GM19025 (cell line): Measurements from ENCODE around the gene HS2ST1.

ENCODE experiments used
- ATAC-seq: cut with Tn5 transposase; IDR thresholded peaks from one replicate; pipeline ENCODE4 v1.9.1; 2021; ENCODE audit warnings: mild to moderate bottlenecking, low read depth, moderate library complexity; ENCODE audit not compliant: unreplicated experiment

Gene HS2ST1

DNA sequence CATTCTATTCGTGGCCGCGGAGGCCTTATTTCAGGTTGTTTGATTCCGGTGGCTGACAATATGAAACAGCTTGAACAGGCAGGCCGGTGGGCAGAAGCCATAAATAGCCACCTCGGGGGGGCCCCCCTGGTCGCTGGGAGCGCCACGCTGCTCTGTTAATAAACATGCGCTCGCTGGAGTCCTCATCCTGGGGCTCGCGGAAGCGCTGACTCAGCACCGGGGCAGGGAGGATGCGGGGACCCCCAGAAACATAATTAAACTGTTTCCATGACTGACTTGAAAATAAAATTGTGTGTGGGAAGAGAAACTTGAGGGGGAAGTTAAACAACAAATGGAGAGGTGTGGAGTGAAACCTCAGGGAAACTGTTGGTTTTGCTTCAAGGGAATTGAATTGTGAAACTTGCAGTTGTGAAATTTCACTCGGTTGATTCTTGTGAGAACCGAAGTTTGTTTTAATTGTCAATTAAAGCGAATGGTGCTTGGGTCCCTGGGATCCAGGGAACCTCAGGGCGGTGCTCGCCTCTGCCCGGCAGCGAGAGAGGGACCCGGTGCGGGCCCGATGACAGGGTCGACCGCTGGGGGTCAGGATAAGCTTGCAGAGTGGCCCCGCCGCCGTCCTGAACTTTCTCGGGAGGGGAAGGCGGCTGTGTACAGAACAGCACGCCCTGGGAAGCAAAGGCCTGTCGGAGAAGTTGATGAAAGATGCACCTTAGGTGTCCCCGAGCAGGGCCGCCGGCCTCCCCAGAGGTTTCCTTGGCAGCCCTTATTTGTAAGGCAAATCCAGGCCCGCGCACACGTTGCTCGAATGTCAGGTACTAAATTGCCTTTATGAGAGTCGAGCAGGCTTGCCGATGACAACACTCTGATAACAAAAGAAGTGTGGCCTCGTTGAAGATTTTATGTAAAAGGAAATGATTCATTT is 237.3 kb downstream of the HS2ST1 start:
- ATAC-seq: peak; percentile 69

DNA sequence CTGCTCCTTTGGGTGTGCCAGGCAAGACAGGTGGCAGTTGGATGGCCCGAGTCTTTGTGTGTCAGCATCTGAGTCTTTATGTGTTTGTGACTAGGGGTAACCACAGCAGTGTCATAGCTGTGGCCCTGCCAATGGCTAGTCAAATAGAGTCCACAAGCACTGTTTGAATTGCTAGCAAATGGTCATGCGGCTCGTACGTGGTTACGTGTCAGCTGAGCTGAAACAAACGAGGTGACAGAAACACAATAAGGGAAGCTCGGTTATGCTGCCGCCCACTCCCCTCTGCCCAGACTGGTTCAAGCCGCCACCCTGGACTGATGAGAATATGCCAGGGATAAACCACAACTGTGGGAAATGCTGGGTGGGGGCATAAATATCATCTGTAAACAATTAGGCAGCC is 239.9 kb downstream of the HS2ST1 start:
- ATAC-seq: no peak

DNA sequence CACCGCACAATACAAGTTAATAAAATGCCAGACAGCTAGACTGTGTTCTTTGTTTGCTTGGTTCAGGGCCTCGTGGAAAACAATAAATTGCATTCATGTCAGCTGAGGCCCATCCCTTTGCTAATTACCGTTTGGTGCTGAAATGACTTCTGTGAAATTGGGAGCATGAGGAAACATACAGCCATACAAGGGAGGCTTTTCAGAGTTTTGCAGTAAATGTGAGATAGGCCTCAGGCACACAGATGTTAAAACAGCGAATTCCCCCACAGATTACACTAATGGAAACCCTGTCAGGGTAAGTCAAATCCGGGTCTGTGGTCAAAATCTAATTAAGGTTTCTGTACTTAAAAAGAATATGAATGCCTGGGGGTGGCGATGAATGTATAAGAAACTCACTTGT is 240.7 kb downstream of the HS2ST1 start:
- no peak for ATAC-seq

DNA sequence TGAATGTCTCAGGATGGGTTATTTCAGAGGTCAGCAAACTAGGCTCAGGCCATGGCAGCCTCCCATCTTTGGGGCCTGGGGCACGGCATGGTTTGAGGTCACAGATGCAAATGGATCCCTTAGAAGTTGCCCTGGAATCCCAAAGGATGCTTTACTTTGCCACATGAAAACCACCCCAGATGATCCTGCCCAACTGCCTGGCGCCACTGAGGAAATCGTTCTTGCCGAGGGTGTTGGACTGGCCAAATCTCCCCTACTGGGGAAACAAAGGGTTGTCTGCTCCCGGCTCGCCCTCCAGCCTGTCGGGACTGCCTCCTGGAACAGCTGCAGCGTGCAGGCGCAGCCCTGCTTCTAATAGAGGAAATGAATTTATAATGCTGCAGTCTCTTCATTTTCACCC is 241.2 kb downstream of the HS2ST1 start:
- no peak for ATAC-seq

DNA sequence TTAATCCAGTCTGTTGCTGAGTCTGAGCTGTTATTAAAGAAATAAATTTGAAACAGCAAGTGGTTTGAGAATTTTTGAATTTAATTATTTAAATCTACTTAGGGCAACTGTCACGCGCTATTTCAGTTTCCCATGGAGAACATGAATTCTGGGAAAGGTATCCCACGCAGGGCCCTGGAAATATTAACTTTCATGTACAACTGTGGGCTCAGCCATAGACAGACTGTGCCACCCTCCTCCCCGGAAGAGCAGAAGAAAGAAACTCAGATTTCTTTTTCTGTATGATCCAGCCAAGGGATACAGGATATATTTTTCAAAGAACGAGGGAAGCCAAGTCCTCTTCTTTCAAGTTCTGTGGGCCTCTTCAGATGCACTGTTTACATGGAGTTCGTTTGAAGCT is 241.7 kb downstream of the HS2ST1 start:
- ATAC-seq: no peak

DNA sequence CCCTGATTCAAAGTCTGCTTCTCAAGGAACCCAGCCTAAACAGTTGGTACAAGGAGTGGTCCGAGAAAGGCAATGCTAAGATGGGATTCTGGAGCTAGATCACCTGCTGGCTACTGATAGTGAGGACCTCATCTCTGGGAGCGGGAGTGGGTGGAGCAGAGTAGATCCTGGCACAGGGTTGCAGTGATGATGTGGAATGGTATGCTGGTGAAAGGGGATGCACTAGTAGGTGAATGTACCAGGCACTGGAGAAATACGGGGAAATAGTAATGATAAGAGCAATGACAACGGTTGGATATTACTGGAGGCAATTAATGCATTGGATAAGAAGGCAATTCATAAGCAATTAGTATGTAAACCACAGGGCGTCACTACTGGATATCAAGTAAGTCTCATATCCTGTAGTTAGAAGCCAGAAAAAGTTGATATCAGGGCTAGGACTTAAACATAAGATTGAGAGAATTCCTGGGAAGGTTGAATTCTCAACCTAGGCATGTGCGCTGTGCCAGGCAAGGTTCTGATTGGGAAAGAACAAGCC is 245.0 kb downstream of the HS2ST1 start:
- no peak for ATAC-seq
